IPS-20b (cell line): ENCODE measurements around the gene OSBPL1A.

ENCODE experiments used
- H3K27ac ChIP-seq: one replicate; pipeline ENCODE4 v1.5.1; 2013; ENCODE audit warnings: low read length
- H3K27me3 ChIP-seq: 2 replicates; pipeline ENCODE4 v1.6.1; 2013; ENCODE audit warnings: mild to moderate bottlenecking, low read length, inconsistent platforms; ENCODE audit not compliant: insufficient read depth
- H3K36me3 ChIP-seq: 2 replicates; pipeline ENCODE4 v1.6.1; 2013; ENCODE audit warnings: low read depth, mild to moderate bottlenecking, inconsistent platforms, low read length, moderate library complexity; ENCODE audit not compliant: insufficient read depth
- H3K4me1 ChIP-seq: 2 replicates; pipeline ENCODE4 v1.6.1; 2013; ENCODE audit warnings: mild to moderate bottlenecking, control low read depth, inconsistent platforms, low read length, moderate library complexity; ENCODE audit not compliant: insufficient read depth
- H3K4me3 ChIP-seq: 2 replicates; pipeline ENCODE4 v1.5.1; 2013; ENCODE audit warnings: mild to moderate bottlenecking, low read length, inconsistent platforms
- H3K9ac ChIP-seq: 2 replicates; pipeline ENCODE4 v1.6.1; 2013; ENCODE audit warnings: low read depth, mild to moderate bottlenecking, inconsistent platforms, low read length, moderate library complexity
- H3K9me3 ChIP-seq: 2 replicates; pipeline ENCODE4 v1.6.1; 2013; ENCODE audit warnings: mild to moderate bottlenecking, low read depth, low read length, inconsistent platforms; ENCODE audit not compliant: insufficient read depth

OSBPL1A gene

DNA sequence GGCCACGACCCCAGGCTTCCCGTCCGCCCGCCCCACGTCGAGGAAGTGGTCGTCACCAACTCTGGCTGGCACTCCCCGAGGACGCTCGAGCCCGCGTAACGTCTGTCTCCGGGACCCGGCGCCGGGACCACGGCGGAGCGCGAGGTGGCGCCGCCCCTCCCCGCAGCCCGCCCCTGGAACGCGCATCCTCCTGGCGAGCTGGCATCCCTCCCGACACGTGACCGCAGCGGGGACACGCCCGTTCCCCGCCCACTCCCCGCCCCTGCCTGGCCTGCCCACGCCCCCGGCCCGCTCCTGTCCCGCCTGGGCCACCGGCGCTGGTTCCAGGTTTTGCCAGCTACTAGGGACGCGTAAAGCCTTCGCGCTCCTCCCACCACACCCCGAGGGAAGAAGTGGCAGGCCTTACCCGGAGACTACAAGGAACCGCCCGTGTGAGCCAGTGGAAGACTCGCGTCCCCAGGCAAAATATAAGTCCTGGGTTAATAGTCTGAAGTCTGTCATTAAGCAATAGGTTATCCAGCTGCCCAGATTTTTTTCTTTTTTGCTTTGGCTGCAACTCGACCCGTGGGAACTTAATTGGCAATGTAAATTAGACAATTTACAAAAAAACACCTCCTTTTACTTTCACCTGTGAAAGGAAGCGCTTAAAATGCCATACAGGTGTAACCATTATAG, at the start of gene OSBPL1A:
Gene OSBPL1A (minus strand): TSS at position 131 of the 675 bp plus-strand sequence. CDS start 20,291 bp downstream, outside the sequence.
- Histone ChIP-seq H3K4me1 (peaks cover 34% of the 10 kb centered on the region), H3K9ac (peak within 1 kb of the TSS; percentile 90), H3K9me3 (no peaks in the 10 kb centered on the region), H3K4me3 (peak within 1 kb of the TSS; percentile 78), H3K27me3 (no peaks in the 10 kb centered on the region), H3K27ac (peak within 1 kb of the TSS; percentile 57), H3K36me3 (no peaks in the 10 kb centered on the region)

DNA sequence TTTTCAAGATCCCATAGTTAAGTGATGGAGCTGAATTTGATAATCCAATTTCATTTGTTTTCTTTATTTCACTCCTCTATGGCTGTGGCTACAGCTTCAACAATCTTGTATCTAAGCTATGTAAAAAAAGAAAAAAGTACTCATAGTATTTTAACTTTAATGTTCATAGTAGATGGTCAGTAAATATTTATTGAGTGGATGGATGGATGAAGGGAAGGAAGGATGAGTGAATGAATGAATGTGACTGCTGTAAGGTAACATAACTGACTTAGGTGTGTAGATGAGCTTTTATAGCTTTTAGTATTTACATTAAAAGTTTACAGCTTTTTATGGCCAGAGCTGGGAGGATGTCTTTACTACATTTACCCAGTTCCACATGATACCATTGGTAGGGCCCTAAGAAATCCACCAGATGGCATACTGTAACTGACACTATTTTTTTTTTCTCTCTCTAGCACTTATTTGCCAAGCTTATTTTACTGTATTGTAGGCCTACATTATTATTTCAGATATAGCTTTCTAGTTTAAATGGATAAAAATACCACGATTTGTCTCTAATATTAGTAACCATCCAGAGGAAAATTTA, 49.4 kb upstream of the OSBPL1A start:
- Histone ChIP-seq H3K27me3 (no peaks in the 10 kb centered on the region), H3K9ac (no peak overlapping the region), H3K9me3 (no peaks in the 10 kb centered on the region), H3K4me1 (no peaks in the 10 kb centered on the region), H3K4me3 (no peak overlapping the region), H3K27ac (no peak overlapping the region), H3K36me3 (peaks cover 99% of the 10 kb centered on the region)

DNA sequence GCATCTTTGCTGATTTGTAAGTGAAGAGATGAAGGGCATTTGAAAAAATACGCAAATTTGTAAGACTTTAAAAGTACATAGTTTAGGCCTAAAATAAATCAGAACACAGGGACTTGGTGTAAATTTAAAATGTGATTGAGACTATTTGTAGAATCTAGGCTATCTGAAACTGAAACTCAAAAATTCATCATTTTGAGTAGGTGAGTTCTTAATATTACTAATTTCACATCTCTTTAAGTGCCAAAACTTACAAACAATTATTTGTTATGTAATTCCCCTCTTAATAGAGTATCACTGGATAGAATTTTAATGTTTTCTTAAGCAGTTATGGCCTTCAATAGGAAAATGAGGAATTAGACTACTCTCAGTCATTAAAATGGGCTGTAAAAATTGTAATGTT, 48.8 kb upstream of the OSBPL1A start:
- Histone ChIP-seq H3K27ac (no peak overlapping the region), H3K9ac (no peak overlapping the region), H3K4me3 (no peak overlapping the region), H3K27me3 (no peaks in the 10 kb centered on the region), H3K36me3 (peaks cover 99% of the 10 kb centered on the region), H3K4me1 (no peaks in the 10 kb centered on the region), H3K9me3 (no peaks in the 10 kb centered on the region)

- H3K27me3 ChIP-seq = no peaks in the 10 kb centered on the region
- no peaks in the 10 kb centered on the region for H3K9me3 ChIP-seq
- no peak overlapping the region for H3K27ac ChIP-seq
- H3K9ac ChIP-seq = no peak overlapping the region
- no peaks in the 10 kb centered on the region for H3K4me1 ChIP-seq
- H3K36me3 ChIP-seq = peaks cover 96% of the 10 kb centered on the region
- H3K4me3 ChIP-seq = no peak overlapping the region
Measured at GRCh38 chr18:24443870-24444269, 46.2 kb upstream of the OSBPL1A start.

GRCh38 chr18:24436939-24437338, 39.3 kb upstream of the OSBPL1A start:
- Histone ChIP-seq H3K9me3 (no peaks in the 10 kb centered on the region), H3K9ac (no peak overlapping the region), H3K36me3 (peaks cover 80% of the 10 kb centered on the region), H3K4me1 (no peaks in the 10 kb centered on the region), H3K4me3 (no peak overlapping the region), H3K27me3 (no peaks in the 10 kb centered on the region), H3K27ac (no peak overlapping the region)

DNA sequence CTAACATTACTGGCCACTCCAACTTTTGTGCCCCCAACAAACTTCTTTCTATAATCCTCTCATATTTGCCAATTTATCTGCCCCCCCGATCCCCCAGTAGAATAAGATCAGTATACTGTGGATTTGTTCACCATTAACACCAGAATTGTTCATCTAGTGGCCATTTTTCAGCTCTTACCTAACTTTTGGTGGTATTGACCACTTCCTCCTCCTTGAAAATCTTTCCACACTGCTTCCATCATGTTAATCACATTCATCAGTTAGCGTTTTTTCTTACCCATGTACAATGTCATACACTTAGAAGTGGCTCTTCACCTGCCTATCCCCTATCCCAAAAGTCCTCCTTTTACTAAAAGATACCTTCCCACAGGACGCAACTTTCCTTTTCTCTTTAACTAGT, 35.0 kb upstream of the OSBPL1A start:
- Histone ChIP-seq H3K4me1 (peaks cover 8% of the 10 kb centered on the region; the same call in 1 of the 2 replicates), H3K9me3 (no peaks in the 10 kb centered on the region), H3K36me3 (peaks cover 65% of the 10 kb centered on the region), H3K4me3 (no peak overlapping the region), H3K27ac (no peak overlapping the region), H3K27me3 (no peaks in the 10 kb centered on the region), H3K9ac (no peak overlapping the region)

DNA sequence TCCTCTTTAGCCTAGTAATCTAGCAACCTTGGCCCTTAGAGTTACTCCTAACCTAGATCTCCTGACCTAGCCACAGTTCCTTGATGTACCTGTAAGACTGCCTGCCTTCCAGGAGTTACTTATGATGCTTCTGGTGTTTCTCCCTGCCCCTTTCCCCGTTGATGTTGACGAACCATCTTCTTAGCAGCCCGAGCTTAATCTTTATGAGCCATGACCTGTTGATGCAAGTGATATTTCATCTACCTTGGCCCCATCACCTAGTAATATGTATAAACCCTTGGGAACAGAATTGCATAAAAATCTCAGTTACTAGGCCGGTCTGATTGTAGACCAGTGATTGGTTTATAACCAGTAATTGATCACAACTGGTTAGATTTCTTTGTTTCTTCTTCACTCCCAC, 31.6 kb upstream of the OSBPL1A start:
- no peak overlapping the region for H3K27ac ChIP-seq
- H3K9ac ChIP-seq = no peak overlapping the region
- no peak overlapping the region for H3K4me3 ChIP-seq
- H3K4me1 ChIP-seq = peaks cover 12% of the 10 kb centered on the region
- 0 out of 2 replicates have a peak, but pooled peaks cover 4% of the 10 kb centered on the region for H3K27me3 ChIP-seq
- H3K36me3 ChIP-seq = peaks cover 41% of the 10 kb centered on the region
- no peaks in the 10 kb centered on the region for H3K9me3 ChIP-seq

- Histone ChIP-seq H3K27me3 (0 out of 2 replicates have a peak, but pooled peaks cover 4% of the 10 kb centered on the region), H3K4me3 (peak overlapping the region; percentile 89)
Measured at GRCh38 chr18:24428709-24429108, 31.1 kb upstream of the OSBPL1A start.

DNA sequence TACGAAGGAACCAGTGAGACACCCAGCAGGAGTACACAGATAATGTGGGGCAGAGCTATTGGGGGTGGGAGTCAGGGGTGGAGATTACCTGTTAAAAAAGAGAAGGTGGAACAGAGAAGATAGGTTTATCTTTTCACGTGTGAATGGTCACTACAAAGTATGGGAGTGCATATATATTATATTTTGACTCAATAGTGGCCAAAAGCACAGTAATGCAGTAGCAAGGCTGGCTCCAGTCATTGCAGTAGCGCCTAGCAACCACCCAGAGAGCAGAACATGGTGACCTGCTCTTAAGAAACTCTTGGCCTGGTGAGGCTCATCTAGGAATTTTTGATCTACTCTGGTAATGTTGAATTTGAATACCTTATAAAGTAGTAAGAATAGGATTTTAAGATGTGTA, 29.9 kb upstream of the OSBPL1A start:
- peak overlapping the region; percentile 89 for H3K4me3 ChIP-seq
- H3K36me3 ChIP-seq = peaks cover 29% of the 10 kb centered on the region
- H3K9ac ChIP-seq = peak overlapping the region; percentile 95; the same call in 1 of the 2 replicates
- H3K9me3 ChIP-seq = no peaks in the 10 kb centered on the region
- H3K27ac ChIP-seq = peak overlapping the region; percentile 41
- 0 out of 2 replicates have a peak, but pooled peaks cover 4% of the 10 kb centered on the region for H3K27me3 ChIP-seq
- peaks cover 12% of the 10 kb centered on the region for H3K4me1 ChIP-seq

More at GRCh38 chr18:24428709-24429108, 31.1 kb upstream of the OSBPL1A start:
- H3K27ac ChIP-seq = peak overlapping the region; percentile 41
- H3K4me1 ChIP-seq = peaks cover 12% of the 10 kb centered on the region
- peaks cover 36% of the 10 kb centered on the region for H3K36me3 ChIP-seq
- no peaks in the 10 kb centered on the region for H3K9me3 ChIP-seq
- no peak overlapping the region; the same call in 1 of the 2 replicates for H3K9ac ChIP-seq

GRCh38 chr18:24426398-24427294, 29.0 kb upstream of the OSBPL1A start, which contains the start of gene IMPACT:
Gene IMPACT (plus strand): TSS chr18:24426670. CDS start chr18:24426757, 87 bp downstream.
- H3K27me3 ChIP-seq = 0 out of 2 replicates have a peak, but pooled peaks cover 4% of the 10 kb centered on the region
- peak within 1 kb of the TSS; percentile 95 for H3K9ac ChIP-seq
- H3K4me3 ChIP-seq = peak within 1 kb of the TSS; percentile 89
- no peaks in the 10 kb centered on the region for H3K9me3 ChIP-seq
- peaks cover 22% of the 10 kb centered on the region for H3K36me3 ChIP-seq
- peaks cover 12% of the 10 kb centered on the region for H3K4me1 ChIP-seq
- peak within 1 kb of the TSS; percentile 77 for H3K27ac ChIP-seq

DNA sequence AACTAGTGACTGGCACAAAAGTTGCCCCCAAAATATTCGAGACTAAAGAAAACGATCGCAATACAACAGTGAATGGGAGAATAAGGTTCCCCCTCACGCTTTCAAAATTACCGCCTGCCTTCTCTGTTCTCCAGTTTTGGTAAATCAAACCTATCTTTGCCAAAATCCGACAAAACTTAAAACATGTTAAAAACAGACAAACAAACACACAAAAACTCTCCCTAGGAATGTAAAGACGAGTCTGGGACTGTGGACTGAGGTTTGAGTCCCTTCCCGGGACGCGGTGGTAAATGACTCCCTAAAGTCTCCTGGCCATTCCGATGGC, 28.4 kb upstream of the OSBPL1A start:
- Histone ChIP-seq H3K27ac (peak overlapping the region; percentile 77), H3K4me3 (peak overlapping the region; percentile 89), H3K9me3 (no peaks in the 10 kb centered on the region), H3K36me3 (peaks cover 18% of the 10 kb centered on the region), H3K4me1 (peaks cover 12% of the 10 kb centered on the region), H3K9ac (peak overlapping the region; percentile 95), H3K27me3 (0 out of 2 replicates have a peak, but pooled peaks cover 4% of the 10 kb centered on the region)
